ENCODE results near the gene TSPOAP1.

Gene TSPOAP1

DNA sequence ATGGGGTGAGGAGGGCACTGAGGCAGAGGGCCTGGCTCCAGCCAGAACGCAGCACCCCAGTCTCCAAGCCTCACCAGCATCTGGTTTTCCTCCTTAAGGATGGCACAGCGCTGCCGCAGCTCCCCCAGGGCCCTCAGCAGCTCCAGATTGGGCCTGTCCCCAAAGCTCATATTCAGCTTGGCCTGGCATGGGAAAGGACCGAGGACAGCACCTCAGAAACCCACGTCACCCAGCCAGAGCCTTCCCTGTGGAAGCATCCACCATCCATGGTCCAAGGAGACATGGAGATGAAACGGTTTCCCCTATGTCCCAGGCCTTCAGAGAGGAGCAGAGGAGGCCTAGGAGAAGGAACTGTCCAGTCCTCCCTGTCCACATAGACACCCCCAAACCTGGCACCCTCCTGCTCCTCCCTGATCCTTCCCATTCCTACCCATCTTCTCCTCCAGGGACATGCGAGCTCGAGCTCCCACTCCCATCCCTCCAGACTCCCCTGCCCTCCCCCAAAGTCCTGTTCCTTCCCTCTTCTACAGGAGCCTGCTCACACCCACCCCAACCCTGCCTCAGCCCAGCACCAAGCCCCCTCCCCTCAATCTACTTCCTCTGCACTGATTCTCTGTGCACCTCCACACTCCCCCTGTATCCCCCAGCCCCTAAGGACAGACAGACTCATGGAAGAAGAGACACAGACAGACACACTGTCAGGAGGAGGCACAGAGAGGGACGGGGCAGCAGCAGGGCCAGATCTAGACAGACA, 1.8 kb downstream of the TSPOAP1 start:
- H3K36me3 ChIP-seq (ENCODE audit: control insufficient read depth, low read length), result peaks cover 18% of the 10 kb centered on the region
- no peak overlapping the region for H3K4me2 ChIP-seq (ENCODE audit: low read length)
- no peaks in the 10 kb centered on the region for H3K9me2 ChIP-seq (replicated peaks; ENCODE audit: control insufficient read depth, low read length)
- peaks cover 38% of the 10 kb centered on the region for H3K4me1 ChIP-seq (ENCODE audit: control insufficient read depth, low read length)
- H3F3A ChIP-seq (ENCODE audit: control insufficient read depth, insufficient read depth), result peaks cover 32% of the 10 kb centered on the region
- TF ChIP-seq CTCF (IDR thresholded peaks at IDR 0.05; ENCODE audit: low read depth, low read length, poor library complexity, severe bottlenecking) (no peak), EZH2phosphoT487 (IDR thresholded peaks at IDR 0.05; ENCODE audit: borderline replicate concordance, low read length) (no peak)
- peaks cover 4% of the 10 kb centered on the region; the same call in 1 of the 2 replicates for H4K20me1 ChIP-seq (ENCODE audit: control insufficient read depth, insufficient read depth, low read depth, low read length)
- H3K79me2 ChIP-seq (ENCODE audit: control insufficient read depth, low read length), result peaks cover 14% of the 10 kb centered on the region
- no peak overlapping the region for H3K4me3 ChIP-seq (ENCODE audit: low read length)
- no peaks in the 10 kb centered on the region for H3K9me3 ChIP-seq (ENCODE audit: control insufficient read depth, insufficient read depth, low read length)
- H3K27me3 ChIP-seq (ENCODE audit: control insufficient read depth, low read length), result peaks cover 62% of the 10 kb centered on the region
- no peak overlapping the region for H3K27ac ChIP-seq (ENCODE audit: low read depth, low read length)

DNA sequence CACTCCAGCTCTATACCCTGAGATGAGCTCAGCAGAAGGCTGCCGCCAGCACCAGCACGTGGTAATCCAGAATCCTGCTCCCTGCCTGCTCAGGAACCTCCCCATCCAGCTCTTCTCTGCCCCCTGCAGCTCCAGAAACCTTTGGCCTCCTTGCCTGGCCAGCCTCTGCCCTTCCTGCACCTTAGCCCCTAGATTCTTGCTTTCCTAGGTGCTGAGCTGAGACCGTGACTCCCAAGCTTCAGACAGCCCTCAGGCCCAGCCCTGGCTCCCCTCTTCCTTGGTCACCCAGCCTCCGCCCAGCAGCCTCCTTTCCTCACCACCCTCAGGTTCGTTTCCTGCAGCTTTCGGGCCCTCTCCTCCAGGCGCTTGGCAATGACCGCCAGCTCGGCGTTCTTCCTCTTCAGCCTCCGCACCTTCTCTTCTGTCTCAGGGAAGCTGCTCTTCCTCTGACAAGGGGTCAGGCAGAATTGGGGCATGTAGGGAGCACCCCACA, 2.6 kb downstream of the TSPOAP1 start:
- Histone ChIP-seq H3K27me3 (ENCODE audit: control insufficient read depth, low read length) (peaks cover 58% of the 10 kb centered on the region), H4K20me1 (ENCODE audit: control insufficient read depth, insufficient read depth, low read depth, low read length) (no peaks in the 10 kb centered on the region), H3F3A (ENCODE audit: control insufficient read depth, insufficient read depth) (peaks cover 25% of the 10 kb centered on the region), H3K79me2 (ENCODE audit: control insufficient read depth, low read length) (peaks cover 6% of the 10 kb centered on the region), H3K36me3 (ENCODE audit: control insufficient read depth, low read length) (peaks cover 10% of the 10 kb centered on the region), H3K9me2 (replicated peaks; ENCODE audit: control insufficient read depth, low read length) (no peaks in the 10 kb centered on the region), H3K27ac (ENCODE audit: low read depth, low read length) (no peak overlapping the region), H3K4me1 (ENCODE audit: control insufficient read depth, low read length) (peaks cover 38% of the 10 kb centered on the region), H3K4me3 (ENCODE audit: low read length) (no peak overlapping the region), H3K9me3 (ENCODE audit: control insufficient read depth, insufficient read depth, low read length) (no peaks in the 10 kb centered on the region), H3K4me2 (ENCODE audit: low read length) (no peak overlapping the region)
- TF ChIP-seq CTCF (IDR thresholded peaks at IDR 0.05; ENCODE audit: low read depth, low read length, poor library complexity, severe bottlenecking) (no peak), EZH2phosphoT487 (IDR thresholded peaks at IDR 0.05; ENCODE audit: borderline replicate concordance, low read length) (no peak)

DNA sequence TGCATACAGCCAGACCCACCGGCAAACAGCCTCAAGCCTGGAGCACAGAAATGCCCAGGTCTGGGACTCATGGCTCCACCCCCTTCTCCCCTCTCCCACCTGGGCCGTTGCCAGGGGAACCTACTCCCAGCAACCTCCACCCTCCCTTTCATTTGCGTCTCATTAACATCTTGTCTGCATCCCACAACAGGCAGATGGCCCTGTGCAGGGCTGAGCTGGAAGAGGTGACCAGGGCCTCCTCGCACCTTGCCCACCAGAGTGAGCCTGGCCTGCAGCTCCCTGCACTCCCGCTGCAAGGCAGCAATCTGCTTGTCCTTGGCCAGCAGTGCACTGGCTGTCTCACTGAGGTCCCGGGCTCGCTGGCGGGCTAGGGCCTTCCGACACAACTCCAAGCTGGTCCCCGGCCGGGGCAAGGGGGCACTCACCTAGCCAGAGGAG, 3.3 kb downstream of the TSPOAP1 start:
- Histone ChIP-seq H4K20me1 (ENCODE audit: control insufficient read depth, insufficient read depth, low read depth, low read length) (no peaks in the 10 kb centered on the region), H3K4me1 (ENCODE audit: control insufficient read depth, low read length) (peaks cover 34% of the 10 kb centered on the region), H3K27ac (ENCODE audit: low read depth, low read length) (no peak overlapping the region), H3K9me3 (ENCODE audit: control insufficient read depth, insufficient read depth, low read length) (no peaks in the 10 kb centered on the region), H3K79me2 (ENCODE audit: control insufficient read depth, low read length) (no peaks in the 10 kb centered on the region; the same call in 1 of the 2 replicates), H3K9me2 (replicated peaks; ENCODE audit: control insufficient read depth, low read length) (no peaks in the 10 kb centered on the region), H3K27me3 (ENCODE audit: control insufficient read depth, low read length) (peaks cover 58% of the 10 kb centered on the region), H3K4me2 (ENCODE audit: low read length) (no peak overlapping the region; the same call in 1 of the 2 replicates), H3K4me3 (ENCODE audit: low read length) (no peak overlapping the region), H3K36me3 (ENCODE audit: control insufficient read depth, low read length) (peaks cover 3% of the 10 kb centered on the region), H3F3A (ENCODE audit: control insufficient read depth, insufficient read depth) (peaks cover 18% of the 10 kb centered on the region)
- no peak for TF ChIP-seq CTCF (IDR thresholded peaks at IDR 0.05; ENCODE audit: low read depth, low read length, poor library complexity, severe bottlenecking)
- TF ChIP-seq EZH2phosphoT487 (IDR thresholded peaks at IDR 0.05; ENCODE audit: borderline replicate concordance, low read length), result no peak
